IMR-90 (cell line): ENCODE measurements around the gene ITGB5. TPM values are rescaled to one million over a fixed set of nuclear protein-coding genes. Genes with fewer than 3 reads are reported as not detected.

Source experiments
- ATAC-seq: fragments of 200-7000 bp; cut with Tn5 transposase; 2 replicates; pipeline ENCODE4 v1.9.1; 2020; ENCODE audit warnings: low read depth, mild to moderate bottlenecking, moderate library complexity
- BruUV-seq: library from RNA; stranded (reverse); fragments of 400-500 nt; replicated peaks from 2 replicates; lab custom pipeline; 2021; lab: Mats Ljungman, UMichigan
- CTCF ChIA-PET: fragments of 300-600 bp; formaldehyde crosslinking; extraction: SDS; loops from one replicate; lab custom pipeline; 2021; ENCODE audit warnings: antibody characterized with exemption; lab: Yijun Ruan, JAX
- POLR2A ChIA-PET: fragments of 300-600 bp; sonication (Branson Sonifier 250); formaldehyde crosslinking; loops from one replicate; lab custom pipeline; 2022; ENCODE audit warnings: antibody characterized with exemption; ENCODE audit not compliant: unreplicated experiment; lab: Charles Lee
- DNase-seq: peaks from one replicate; pipeline ENCODE4 v3.0.0; 2013
- H2AFZ ChIP-seq: replicated peaks from 2 replicates; pipeline ENCODE3; 2013; ENCODE audit warnings: low read length, mild to moderate bottlenecking; ENCODE audit not compliant: poor library complexity
- H2AK5ac ChIP-seq: 2 replicates; pipeline ENCODE4 v1.6.1; 2013; ENCODE audit warnings: low read depth, low read length, inconsistent platforms
- H2AK9ac ChIP-seq: replicated peaks from 2 replicates; pipeline ENCODE3; 2013; ENCODE audit warnings: mild to moderate bottlenecking, low read depth, low read length, moderate library complexity; ENCODE audit not compliant: poor library complexity
- H2BK120ac ChIP-seq: 2 replicates; pipeline ENCODE4 v1.6.1; 2013; ENCODE audit warnings: low read depth, low read length, inconsistent platforms
- H2BK15ac ChIP-seq: 3 replicates; pipeline ENCODE4 v1.6.1; 2013; ENCODE audit warnings: low read depth, low read length, inconsistent platforms
- H2BK20ac ChIP-seq: 2 replicates; pipeline ENCODE4 v1.6.1; 2013; ENCODE audit warnings: low read depth, mild to moderate bottlenecking, inconsistent platforms, low read length, moderate library complexity
- H2BK5ac ChIP-seq: 2 replicates; pipeline ENCODE4 v1.6.1; 2013; ENCODE audit warnings: mild to moderate bottlenecking, low read depth, low read length, inconsistent platforms; ENCODE audit not compliant: poor library complexity, severe bottlenecking
- H3K14ac ChIP-seq: replicated peaks from 2 replicates; pipeline ENCODE4 v1.6.1; 2013; ENCODE audit warnings: low read depth, low read length, inconsistent platforms
- H3K18ac ChIP-seq: 2 replicates; pipeline ENCODE4 v1.6.1; 2013; ENCODE audit warnings: low read depth, low read length, control low read depth
- H3K23ac ChIP-seq: 2 replicates; pipeline ENCODE4 v1.6.1; 2013; ENCODE audit warnings: low read depth, low read length, inconsistent platforms
- H3K27ac ChIP-seq: 2 replicates; pipeline ENCODE4 v1.5.1; 2013; ENCODE audit warnings: mild to moderate bottlenecking, control low read depth, low read length; ENCODE audit not compliant: insufficient read depth
- H3K27me3 ChIP-seq: 2 replicates; pipeline ENCODE4 v1.6.1; 2013; ENCODE audit warnings: low read length; ENCODE audit not compliant: control insufficient read depth, insufficient read depth
- H3K36me3 ChIP-seq: 2 replicates; pipeline ENCODE4 v1.6.1; 2013; ENCODE audit warnings: low read length, mixed read lengths; ENCODE audit not compliant: control insufficient read depth, insufficient read depth
- H3K4ac ChIP-seq: 2 replicates; pipeline ENCODE4 v1.6.1; 2013; ENCODE audit warnings: low read depth, low read length, inconsistent platforms
- H3K4me1 ChIP-seq: 2 replicates; pipeline ENCODE4 v1.6.1; 2013; ENCODE audit warnings: low read length, mixed read lengths; ENCODE audit not compliant: control insufficient read depth, insufficient read depth
- H3K4me2 ChIP-seq: 2 replicates; pipeline ENCODE4 v1.6.1; 2013; ENCODE audit warnings: low read depth, mild to moderate bottlenecking, control low read depth, low read length, moderate library complexity
- H3K4me3 ChIP-seq: 2 replicates; pipeline ENCODE4 v1.5.1; 2013; ENCODE audit warnings: low read depth, mild to moderate bottlenecking, control low read depth, low read length, moderate library complexity; ENCODE audit not compliant: insufficient read depth
- H3K56ac ChIP-seq: 2 replicates; pipeline ENCODE4 v1.6.1; 2013; ENCODE audit warnings: low read length, inconsistent platforms; ENCODE audit not compliant: insufficient read depth; ENCODE audit errors: extremely low read depth
- H3K79me1 ChIP-seq, 2 experiments: 2 replicates each; pipeline ENCODE4 v1.6.1; 2013; ENCODE audit warnings: low read length in 2 of 2, inconsistent platforms in 1 of 2, low read depth in 1 of 2
- H3K9ac ChIP-seq: 2 replicates; pipeline ENCODE4 v1.6.1; 2013; ENCODE audit warnings: low read depth, low read length, control low read depth
- H3K9me1 ChIP-seq: 2 replicates; pipeline ENCODE4 v1.6.1; 2013; ENCODE audit warnings: low read length, inconsistent platforms; ENCODE audit not compliant: insufficient read depth
- H3K9me3 ChIP-seq: 2 replicates; pipeline ENCODE4 v1.6.1; 2013; ENCODE audit warnings: low read length; ENCODE audit not compliant: control insufficient read depth, insufficient read depth
- H4K20me1 ChIP-seq: 2 replicates; pipeline ENCODE4 v1.6.1; 2013; ENCODE audit warnings: low read length, inconsistent platforms; ENCODE audit not compliant: insufficient read depth
- H4K5ac ChIP-seq: 2 replicates; pipeline ENCODE4 v1.6.1; 2013; ENCODE audit warnings: mild to moderate bottlenecking, low read depth, low read length, control low read depth
- H4K8ac ChIP-seq, 2 experiments: 2 replicates each; pipeline ENCODE4 v1.6.1; 2013; ENCODE audit warnings: low read depth in 2 of 2, low read length in 2 of 2, control low read depth in 1 of 2, inconsistent platforms in 1 of 2
- H4K91ac ChIP-seq: 2 replicates; pipeline ENCODE4 v1.6.1; 2013; ENCODE audit warnings: low read depth, low read length, inconsistent platforms; ENCODE audit not compliant: insufficient read depth
- BHLHE40 ChIP-seq: fragments of 150-350 bp; IDR thresholded peaks from 2 replicates; pipeline ENCODE4 v1.6.1; 2016; ENCODE audit warnings: mild to moderate bottlenecking, low read depth, low read length
- CHD1 ChIP-seq: IDR thresholded peaks from 2 replicates; pipeline ENCODE4 v1.6.1; 2012; ENCODE audit warnings: low read depth, low read length, improper control_type of control experiment
- MAFK ChIP-seq: IDR thresholded peaks from 2 replicates; pipeline ENCODE4 v1.6.1; 2012; ENCODE audit warnings: low read depth, low read length, improper control_type of control experiment
- WGBS, 2 experiments: methylation state at CpG; one replicate each; pipeline versions ENCODE4 v1.1.5 to v1.1.7; 2013; ENCODE audit warnings: missing lambda C conversion rate in 2 of 2; ENCODE audit not compliant: insufficient read length in 1 of 2; ENCODE audit errors: extremely low coverage in 2 of 2; 5-methylcytosine and 5-hydroxymethylcytosine counted together
- dilution Hi-C: fragments of 300-500 bp; cut with HindIII; formaldehyde crosslinking; loops from one replicate; pipeline ENCODE4 v1.14.3; 2018; ENCODE audit warnings: low sequenced_read_pairs; ENCODE audit not compliant: unreplicated experiment
- in situ Hi-C: fragments of 300-500 bp; cut with MboI; formaldehyde crosslinking; loops from 3 replicates; pipeline ENCODE4 v1.14.3; 2019; ENCODE audit warnings: low sequenced_read_pairs, inconsistent platforms, mixed read lengths
- intact Hi-C: fragments of 100-400 bp; cut with micrococcal nuclease; formaldehyde crosslinking; loops from 2 replicates; pipeline ENCODE4 v1.10.0; 2022
- polyA plus RNA-seq, 3 experiments: library from polyadenylated mRNA; depleted of rRNA; stranded (reverse); fragments of >200 nt; gene quantifications; 2 replicates each; pipeline ENCODE4 v1.2.3, GENCODE V29; 2012; ENCODE audit warnings: low replicate concordance in 1 of 3
- total RNA-seq: library from RNA; depleted of rRNA; stranded (reverse); fragments of >200 nt; gene quantifications from 2 replicates; pipeline ENCODE4 v1.2.3, GENCODE V29; 2012
- TF ChIP-seq, protein P1 (sequence below): conservative IDR thresholded peaks from 2 replicates; pipeline ENCODE4 v1.5.1; 2012; ENCODE audit warnings: mild to moderate bottlenecking, low read depth, low read length, improper control_type of control experiment

The ITGB5 gene
- total and polyA plus RNA-seq, 2 of the 4 experiments (the other 2 are of a cell fraction): 85.0 to 101 TPM

DNA sequence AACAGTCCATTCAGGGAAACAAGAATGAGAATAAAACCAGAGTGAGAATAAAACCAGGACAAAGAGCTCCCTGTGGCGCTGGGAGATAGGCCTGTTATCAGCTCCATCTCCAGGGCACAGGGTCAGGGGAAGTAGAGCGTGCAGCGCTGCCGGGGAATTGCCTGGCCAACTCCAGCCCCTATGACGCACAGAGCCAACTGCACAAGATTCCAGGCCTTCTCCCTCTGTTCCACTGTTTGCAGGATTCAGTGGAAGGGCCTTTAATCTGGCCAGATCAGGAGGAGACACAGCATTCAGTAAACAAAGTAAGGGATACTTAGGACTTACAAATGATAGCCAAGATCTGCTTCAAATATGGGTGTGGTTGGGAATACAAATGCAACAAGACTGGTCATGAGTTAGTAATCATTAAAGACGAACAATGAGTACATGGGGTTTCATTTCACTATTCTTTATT, 49.4 kb downstream of the ITGB5 start:
- POLR2A ChIA-PET: no interaction called here
- Histone ChIP-seq H2BK5ac (peak overlapping the region; percentile 69), H3K18ac (peak overlapping the region; percentile 16; the same call in 1 of the 2 replicates), H3K9me1 (peaks cover 20% of the 10 kb centered on the region), H3K23ac (no peak overlapping the region; the same call in 1 of the 2 replicates), H4K5ac (no peak overlapping the region), H3K79me1 (peaks cover 16 to 68% of the 10 kb centered on the region in 2 experiments; a peak in 3 of 4 replicates), H3K56ac (0 out of 2 replicates have a peak overlapping the region, but pooled peaks have one; percentile 4), H2BK20ac (no peak overlapping the region), H3K9me3 (no peaks in the 10 kb centered on the region), H4K91ac (peak overlapping the region; percentile 17; the same call in 1 of the 2 replicates), H3K27ac (peak overlapping the region; percentile 7; the same call in 1 of the 2 replicates), H2AK5ac (peak overlapping the region; percentile 27; the same call in 1 of the 2 replicates), H3K4me3 (no peak overlapping the region), H3K4ac (peak overlapping the region; percentile 67; the same call in 1 of the 2 replicates), H3K27me3 (no peaks in the 10 kb centered on the region), H4K8ac (peak overlapping the region in 1 of 2 experiments; percentile 53; a peak in 3 of 4 replicates), H3K14ac (peak overlapping the region; percentile 67), H3K4me2 (peak overlapping the region; percentile 18; the same call in 1 of the 2 replicates), H2AK9ac (peak overlapping the region; percentile 53), H2AFZ (peak overlapping the region; percentile 25), H2BK120ac (peak overlapping the region; percentile 9; the same call in 1 of the 2 replicates), H3K4me1 (peaks cover 25% of the 10 kb centered on the region), H3K9ac (no peak overlapping the region), H4K20me1 (peaks cover 9% of the 10 kb centered on the region; the same call in 1 of the 2 replicates), H3K36me3 (peaks cover 10% of the 10 kb centered on the region), H2BK15ac (peak overlapping the region; percentile 12; the same call in 1 of the 3 replicates)
- intact Hi-C loops (no loop called here), in situ Hi-C loops (no loop called here), dilution Hi-C loops (no loop called here)
- WGBS, 2 experiments: 50% methylated on average over 1 of the region's 6 CpGs; no CpG with 5 or more reads in 1 of the 2 experiments
- DNase-seq: peak; percentile 87
- CTCF ChIA-PET: no interaction called here
- TF ChIP-seq CHD1 (no peak), MAFK (no peak), BHLHE40 (peak; percentile 59)
- TF ChIP-seq, protein P1, sequence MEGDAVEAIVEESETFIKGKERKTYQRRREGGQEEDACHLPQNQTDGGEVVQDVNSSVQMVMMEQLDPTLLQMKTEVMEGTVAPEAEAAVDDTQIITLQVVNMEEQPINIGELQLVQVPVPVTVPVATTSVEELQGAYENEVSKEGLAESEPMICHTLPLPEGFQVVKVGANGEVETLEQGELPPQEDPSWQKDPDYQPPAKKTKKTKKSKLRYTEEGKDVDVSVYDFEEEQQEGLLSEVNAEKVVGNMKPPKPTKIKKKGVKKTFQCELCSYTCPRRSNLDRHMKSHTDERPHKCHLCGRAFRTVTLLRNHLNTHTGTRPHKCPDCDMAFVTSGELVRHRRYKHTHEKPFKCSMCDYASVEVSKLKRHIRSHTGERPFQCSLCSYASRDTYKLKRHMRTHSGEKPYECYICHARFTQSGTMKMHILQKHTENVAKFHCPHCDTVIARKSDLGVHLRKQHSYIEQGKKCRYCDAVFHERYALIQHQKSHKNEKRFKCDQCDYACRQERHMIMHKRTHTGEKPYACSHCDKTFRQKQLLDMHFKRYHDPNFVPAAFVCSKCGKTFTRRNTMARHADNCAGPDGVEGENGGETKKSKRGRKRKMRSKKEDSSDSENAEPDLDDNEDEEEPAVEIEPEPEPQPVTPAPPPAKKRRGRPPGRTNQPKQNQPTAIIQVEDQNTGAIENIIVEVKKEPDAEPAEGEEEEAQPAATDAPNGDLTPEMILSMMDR: no peak
- peak; percentile 36 for ATAC-seq
- BruUV-seq: no TSS peak
